ENCODE measurements around the gene CSDE1. TPM values are rescaled to one million over a fixed set of nuclear protein-coding genes. Genes with fewer than 3 reads are reported as not detected.

Gene CSDE1
- total and polyA plus RNA-seq, 10 donors = 102 to 1,126 (median 426) TPM

DNA sequence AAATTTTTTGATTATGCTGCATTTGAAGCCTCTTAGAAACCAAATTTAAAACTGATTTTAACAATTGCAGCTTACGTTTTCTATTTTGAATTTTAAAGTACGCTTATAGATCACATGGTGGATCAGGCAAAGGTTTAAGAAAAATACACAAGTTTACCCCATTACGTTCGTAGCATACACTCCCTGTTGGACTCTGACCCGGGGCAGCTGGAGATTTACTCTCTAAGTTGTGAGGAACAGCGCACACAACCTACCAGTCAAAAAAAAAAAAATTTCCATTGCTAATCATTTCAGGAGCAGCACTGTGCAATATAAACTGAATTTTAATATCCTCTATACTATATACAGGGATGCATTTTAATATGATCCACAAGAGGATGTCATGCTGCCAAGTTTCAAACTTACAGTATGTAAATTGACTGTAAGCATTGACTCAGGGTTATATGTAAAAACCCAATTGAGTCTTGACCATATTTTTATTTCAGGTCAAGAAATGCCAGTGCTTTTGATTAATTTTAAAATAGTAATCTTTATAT is 20.4 kb downstream of the CSDE1 start:
- no peak overlapping the region for H3K4me3 ChIP-seq
- 96 to 97% (median 97%) methylated on average over 6 of the region's 6 CpGs for WGBS, 5 donors
- H3K27ac ChIP-seq = no peak overlapping the region
- TF ChIP-seq POLR2A (IDR thresholded peaks at IDR 0.05) = no peak
- TF ChIP-seq, protein P1, sequence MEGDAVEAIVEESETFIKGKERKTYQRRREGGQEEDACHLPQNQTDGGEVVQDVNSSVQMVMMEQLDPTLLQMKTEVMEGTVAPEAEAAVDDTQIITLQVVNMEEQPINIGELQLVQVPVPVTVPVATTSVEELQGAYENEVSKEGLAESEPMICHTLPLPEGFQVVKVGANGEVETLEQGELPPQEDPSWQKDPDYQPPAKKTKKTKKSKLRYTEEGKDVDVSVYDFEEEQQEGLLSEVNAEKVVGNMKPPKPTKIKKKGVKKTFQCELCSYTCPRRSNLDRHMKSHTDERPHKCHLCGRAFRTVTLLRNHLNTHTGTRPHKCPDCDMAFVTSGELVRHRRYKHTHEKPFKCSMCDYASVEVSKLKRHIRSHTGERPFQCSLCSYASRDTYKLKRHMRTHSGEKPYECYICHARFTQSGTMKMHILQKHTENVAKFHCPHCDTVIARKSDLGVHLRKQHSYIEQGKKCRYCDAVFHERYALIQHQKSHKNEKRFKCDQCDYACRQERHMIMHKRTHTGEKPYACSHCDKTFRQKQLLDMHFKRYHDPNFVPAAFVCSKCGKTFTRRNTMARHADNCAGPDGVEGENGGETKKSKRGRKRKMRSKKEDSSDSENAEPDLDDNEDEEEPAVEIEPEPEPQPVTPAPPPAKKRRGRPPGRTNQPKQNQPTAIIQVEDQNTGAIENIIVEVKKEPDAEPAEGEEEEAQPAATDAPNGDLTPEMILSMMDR (IDR thresholded peaks at IDR 0.05 in 8 of 11, conservative IDR thresholded peaks at IDR 0.05 in 3 of 11) = no peak
- TF ChIP-seq POLR2AphosphoS5 (IDR thresholded peaks at IDR 0.05) = no peak
- H3K4me1 ChIP-seq = peaks cover 0 to 26% (median 4%) of the 10 kb centered on the region in 6 donors
- intact Hi-C loops (cut with DNase I; ENCODE audit: low total_unique reads) = no loop called here
- no peak for DNase-seq
- H3K27me3 ChIP-seq (replicated peaks in 1 of 7) = no peaks in the 10 kb centered on the region
- H3K9me3 ChIP-seq = no peaks in the 10 kb centered on the region
- peaks cover 3 to 100% (median 77%) of the 10 kb centered on the region in 6 donors for H3K36me3 ChIP-seq

DNA sequence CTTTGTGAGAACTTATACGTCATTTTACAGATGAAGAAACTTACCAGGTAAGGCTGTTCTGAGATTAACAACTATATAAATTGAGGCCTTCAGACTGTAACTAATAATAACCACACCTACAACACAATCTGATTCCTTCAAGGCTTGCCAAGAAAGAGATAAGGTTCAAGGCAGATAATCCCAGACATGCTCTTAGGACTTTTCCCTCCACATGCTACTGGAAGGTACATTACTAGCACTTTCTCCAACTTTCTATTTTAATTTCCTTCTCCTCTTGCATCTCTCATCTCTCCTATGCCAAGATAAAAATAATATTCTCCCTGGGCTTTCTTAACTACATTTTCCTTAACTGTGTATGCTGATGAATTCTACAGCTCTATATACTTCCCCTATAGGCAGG is 22.3 kb downstream of the CSDE1 start:
- Histone ChIP-seq H3K27me3 (replicated peaks in 1 of 7) (no peaks in the 10 kb centered on the region), H3K9me3 (no peaks in the 10 kb centered on the region), H3K4me3 (no peak overlapping the region), H3K4me1 (peaks cover 0 to 8% (median 2%) of the 10 kb centered on the region in 6 donors), H3K36me3 (peaks cover 3 to 100% (median 92%) of the 10 kb centered on the region in 6 donors), H3K27ac (no peak overlapping the region)
- no peak for DNase-seq
- intact Hi-C loops (cut with DNase I; ENCODE audit: low total_unique reads) = no loop called here
- 90 to 96% (median 92%) methylated on average over 1 of the region's 1 CpG for WGBS, 5 donors
- TF ChIP-seq, protein P1 (IDR thresholded peaks at IDR 0.05 in 8 of 11, conservative IDR thresholded peaks at IDR 0.05 in 3 of 11) = no peak
- TF ChIP-seq POLR2A (IDR thresholded peaks at IDR 0.05) (no peak), POLR2AphosphoS5 (IDR thresholded peaks at IDR 0.05) (no peak)

DNA sequence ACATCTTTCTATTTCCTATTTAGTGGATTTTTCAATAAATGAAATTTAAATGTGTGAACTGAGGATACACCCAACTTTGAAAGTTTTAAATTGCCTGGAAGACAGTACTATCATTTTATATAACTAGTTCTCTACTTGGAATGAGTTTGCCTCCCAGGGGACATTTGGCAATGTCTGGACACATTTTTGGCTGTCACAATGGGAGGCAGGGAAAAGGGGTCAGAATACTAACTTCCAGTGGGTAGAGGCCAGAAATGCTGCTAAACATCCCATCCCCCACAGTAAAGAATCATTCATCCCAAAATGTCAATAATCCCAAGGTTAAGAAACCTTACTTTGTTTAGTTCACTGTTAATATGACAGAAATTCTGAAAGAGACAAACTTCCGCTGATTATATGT is 28.0 kb downstream of the CSDE1 start:
- DNase-seq = no peak
- Histone ChIP-seq H3K4me3 (no peak overlapping the region), H3K27me3 (replicated peaks in 1 of 7) (no peaks in the 10 kb centered on the region), H3K4me1 (no peaks in the 10 kb centered on the region), H3K36me3 (peaks cover 7 to 100% (median 98%) of the 10 kb centered on the region in 6 donors), H3K9me3 (no peaks in the 10 kb centered on the region), H3K27ac (no peak overlapping the region)
- WGBS, 5 donors = 95 to 100% (median 100%) methylated on average over 1 of the region's 1 CpG
- no peak for TF ChIP-seq POLR2A (IDR thresholded peaks at IDR 0.05)
- TF ChIP-seq, protein P1 (IDR thresholded peaks at IDR 0.05 in 8 of 11, conservative IDR thresholded peaks at IDR 0.05 in 3 of 11) = no peak
- no peak for TF ChIP-seq POLR2AphosphoS5 (IDR thresholded peaks at IDR 0.05)
- intact Hi-C loops (cut with DNase I; ENCODE audit: low total_unique reads) = no loop called here

DNA sequence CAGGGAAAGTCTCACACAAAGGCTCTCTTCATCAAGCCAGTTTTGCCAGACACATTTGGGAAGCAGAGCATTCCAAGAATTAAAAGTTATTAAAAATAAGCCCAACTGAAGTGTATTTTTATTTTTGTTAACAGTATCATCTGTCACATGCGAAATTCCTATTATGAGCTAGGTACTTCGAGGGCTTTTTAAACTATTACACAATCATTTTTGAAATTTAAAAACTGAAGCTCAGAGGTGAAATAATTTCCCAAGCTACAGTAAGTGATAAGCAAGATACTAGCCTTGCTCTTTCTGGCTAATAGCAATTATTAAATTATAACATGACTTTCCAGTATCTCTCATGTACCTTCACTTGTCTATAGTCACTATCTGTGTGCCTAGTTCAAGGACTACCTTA is 29.2 kb downstream of the CSDE1 start:
- DNase-seq = no peak
- 80 to 93% (median 88%) methylated on average over 2 of the region's 2 CpGs for WGBS, 5 donors
- Histone ChIP-seq H3K27ac (no peak overlapping the region), H3K4me3 (no peak overlapping the region), H3K27me3 (replicated peaks in 1 of 7) (no peaks in the 10 kb centered on the region), H3K9me3 (no peaks in the 10 kb centered on the region), H3K4me1 (no peaks in the 10 kb centered on the region), H3K36me3 (peaks cover 4 to 100% (median 99%) of the 10 kb centered on the region in 6 donors)
- TF ChIP-seq POLR2A (IDR thresholded peaks at IDR 0.05) (no peak), POLR2AphosphoS5 (IDR thresholded peaks at IDR 0.05) (no peak)
- TF ChIP-seq, protein P1 (IDR thresholded peaks at IDR 0.05 in 8 of 11, conservative IDR thresholded peaks at IDR 0.05 in 3 of 11) = no peak
- intact Hi-C loops (cut with DNase I; ENCODE audit: low total_unique reads) = no loop called here

Measured in spleen (tissue), 11 donors.